HUDEP-2 (cell line): Measurements from ENCODE around the gene LCK.
A peak's percentile ranks its signal among the peaks of the same experiment; 100 is the strongest.
"Not testable (repeated sequence)": the region's sequence is repeated elsewhere in the genome, so short reads cannot be mapped to it uniquely, and the experiment has no call there.

Experiments used
- DNase-seq, 76 experiments: peaks; one replicate each; lab custom pipeline; 2025; ENCODE audit not compliant: unreplicated experiment in 76 of 76; lab: John Stamatoyannopoulos, UW

Gene LCK

GRCh38 chr1:32272557-32273390, 21.7 kb downstream of the LCK start:
- no peak for DNase-seq

GRCh38 chr1:32273391-32274208, 22.5 kb downstream of the LCK start:
- DNase-seq: peak in 1 of 76 experiments; percentile 1

GRCh38 chr1:32274646-32275340, 23.7 kb downstream of the LCK start:
- DNase-seq: no peak

- no peak for DNase-seq
Measured at GRCh38 chr1:32275424-32275823, 24.4 kb downstream of the LCK start.

GRCh38 chr1:32276032-32276782, 25.1 kb downstream of the LCK start:
- DNase-seq: no peak

- not testable (repeated sequence) for DNase-seq
Measured at GRCh38 chr1:32284777-32285176, 33.7 kb downstream of the LCK start.

GRCh38 chr1:32285658-32286057, 34.6 kb downstream of the LCK start:
- DNase-seq: no peak

GRCh38 chr1:32286763-32287162, 35.7 kb downstream of the LCK start:
- no peak for DNase-seq

GRCh38 chr1:32289256-32289655, 38.2 kb downstream of the LCK start:
- no peak for DNase-seq

GRCh38 chr1:32291145-32291707, 40.2 kb downstream of the LCK start:
- DNase-seq: peak in 2 of 76 experiments; percentile 7 to 33

GRCh38 chr1:32291708-32292538, 40.9 kb downstream of the LCK start, which contains the start of gene HDAC1:
Gene HDAC1 (plus strand): TSS chr1:32292083. CDS start chr1:32292170, 87 bp downstream.
- peak; percentile 80 to 99 (median 97) for DNase-seq

- DNase-seq: not testable (repeated sequence)
Measured at GRCh38 chr1:32298211-32298610, 47.1 kb downstream of the LCK start.

GRCh38 chr1:32299327-32299726, 48.3 kb downstream of the LCK start:
- DNase-seq: peak in 5 of 76 experiments; percentile 2 to 20 (median 13)

- DNase-seq: no peak
Measured at GRCh38 chr1:32303358-32303757, 52.3 kb downstream of the LCK start.

GRCh38 chr1:32303997-32304622, 53.0 kb downstream of the LCK start:
- no peak for DNase-seq

GRCh38 chr1:32305310-32305709, 54.2 kb downstream of the LCK start:
- no peak for DNase-seq

GRCh38 chr1:32307324-32307723, 56.3 kb downstream of the LCK start:
- DNase-seq: peak in 16 of 76 experiments; percentile 8 to 37 (median 15)

- DNase-seq: no peak
Measured at GRCh38 chr1:32309960-32310359, 58.9 kb downstream of the LCK start.
